HEK293 (cell line): Measurements from ENCODE around the gene KRT14.
"Not testable (repeated sequence)": the region's sequence is repeated elsewhere in the genome, so short reads cannot be mapped to it uniquely, and the experiment has no call there.

Experiments
- CTCF ChIP-seq: fragments of 450-650 bp; formaldehyde crosslinking; IDR thresholded peaks from 2 replicates; pipeline ENCODE4 v1.5.1; 2016; ENCODE audit warnings: missing biosample characterization, missing genetic modification characterization
- SP2 ChIP-seq: fragments of 450-650 bp; formaldehyde crosslinking; IDR thresholded peaks from 2 replicates; pipeline ENCODE4 v1.5.1; 2016; ENCODE audit warnings: missing biosample characterization, missing genetic modification characterization
- ZNF518A ChIP-seq: fragments of 450-650 bp; formaldehyde crosslinking; conservative IDR thresholded peaks from 2 replicates; pipeline ENCODE4 v1.5.1; 2016; ENCODE audit warnings: low read depth, missing biosample characterization, missing genetic modification characterization
- ZNF560 ChIP-seq: fragments of 450-650 bp; formaldehyde crosslinking; IDR thresholded peaks from 2 replicates; pipeline ENCODE4 v1.5.1; 2017; ENCODE audit warnings: missing biosample characterization, missing genetic modification characterization, borderline replicate concordance

GRCh38 chr17:41622340-41623183 is 35.9 kb upstream of the KRT14 start:
- TF ChIP-seq CTCF; ZNF560 (tag by site-specific recombination); SP2; ZNF518A: not testable (repeated sequence)
